Activated CD4-positive, alpha-beta T cell treated with anti-CD3 and anti-CD28 coated beads, Interleukin-2, amount 50 U/mL, for 24 hours (primary cell): ENCODE measurements around the gene TBC1D16.
A peak's percentile ranks its signal among the peaks of the same experiment; 100 is the strongest.

ENCODE experiments used
- DNase-seq, 2 donors: peaks; one replicate each; pipeline ENCODE4 v3.0.0-alpha.2; 2020; ENCODE audit warnings: low read depth in 1 of 2, low spot score in 1 of 2

Gene TBC1D16

GRCh38 chr17:80025796-80026195, 9.9 kb downstream of the TBC1D16 start:
- DNase-seq, result no peak

- DNase-seq, result no peak
Observed at GRCh38 chr17:80025140-80025539, 10.5 kb downstream of the TBC1D16 start.

- DNase-seq, result no peak
Observed at GRCh38 chr17:80024206-80024972, 11.3 kb downstream of the TBC1D16 start.

- no peak for DNase-seq
Observed at GRCh38 chr17:80023481-80024205, 12.0 kb downstream of the TBC1D16 start.

- no peak for DNase-seq
Observed at GRCh38 chr17:80021600-80021999, 14.1 kb downstream of the TBC1D16 start.

- no peak for DNase-seq
Observed at GRCh38 chr17:80018917-80019651, 16.6 kb downstream of the TBC1D16 start.

GRCh38 chr17:80017226-80018010, 18.3 kb downstream of the TBC1D16 start:
- no peak for DNase-seq

GRCh38 chr17:80012765-80013741, 22.6 kb downstream of the TBC1D16 start:
- DNase-seq, result no peak

- DNase-seq, result no peak
Observed at GRCh38 chr17:80011989-80012555, 23.6 kb downstream of the TBC1D16 start.

- no peak for DNase-seq
Observed at GRCh38 chr17:80010283-80010858, 25.3 kb downstream of the TBC1D16 start.

- no peak for DNase-seq
Observed at GRCh38 chr17:80009391-80010282, 26.0 kb downstream of the TBC1D16 start.

GRCh38 chr17:80008848-80009247, 26.8 kb downstream of the TBC1D16 start:
- no peak for DNase-seq

- DNase-seq, result peak; percentile 61 to 69
Observed at GRCh38 chr17:80008383-80008840, 27.3 kb downstream of the TBC1D16 start.

- DNase-seq, result no peak
Observed at GRCh38 chr17:80007939-80008338, 27.7 kb downstream of the TBC1D16 start.

GRCh38 chr17:80006811-80007752, 28.6 kb downstream of the TBC1D16 start:
- DNase-seq, result no peak

- no peak for DNase-seq
Observed at GRCh38 chr17:80006339-80006720, 29.3 kb downstream of the TBC1D16 start.
